Prostate gland (tissue), 2 donors: ENCODE measurements around the gene PCBD2.

Experiments used
- POLR2A ChIP-seq: fragments of 450-650 bp; IDR thresholded peaks from one replicate; pipeline ENCODE4 v1.6.1; 2016; ENCODE audit warnings: antibody characterized with exemption, mild to moderate bottlenecking
- POLR2AphosphoS5 ChIP-seq: sonication (generic); formaldehyde crosslinking; IDR thresholded peaks from one replicate; pipeline ENCODE4 v1.6.1; 2017; ENCODE audit warnings: antibody characterized with exemption
- TF ChIP-seq, protein P1 (sequence below), 4 experiments: fragments of 200-600 bp in 2 of 4; fragments of 450-650 bp in 2 of 4; sonication (generic) in 2 of 4; IDR thresholded peaks; 1 replicate in 3 of 4; 2 replicates in 1 of 4; pipeline ENCODE4 v1.5.1; 2016 to 2019; ENCODE audit warnings: antibody characterized with exemption in 4 of 4, mild to moderate bottlenecking in 2 of 4, moderate library complexity in 2 of 4

DNA sequence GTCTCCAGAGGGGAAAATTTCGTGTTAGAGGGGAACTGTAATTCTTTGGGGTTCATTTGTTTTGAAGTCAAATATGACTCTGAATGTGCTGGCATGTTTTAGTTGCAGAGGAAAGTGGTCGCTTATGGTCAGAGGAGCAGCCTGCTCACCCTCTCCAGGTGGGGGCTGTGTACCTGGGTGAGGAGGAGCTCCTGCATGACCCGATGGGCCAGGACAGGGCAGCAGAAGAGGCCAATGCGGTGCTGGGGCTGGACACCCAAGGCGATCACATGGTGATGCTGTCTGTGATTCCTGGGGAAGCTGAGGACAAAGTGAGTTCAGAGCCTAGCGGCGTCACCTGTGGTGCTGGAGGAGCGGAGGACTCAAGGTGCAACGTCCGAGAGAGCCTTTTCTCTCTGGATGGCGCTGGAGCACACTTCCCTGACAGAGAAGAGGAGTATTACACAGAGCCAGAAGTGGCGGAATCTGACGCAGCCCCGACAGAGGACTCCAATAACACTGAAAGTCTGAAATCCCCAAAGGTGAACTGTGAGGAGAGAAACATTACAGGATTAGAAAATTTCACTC is 17.3 kb upstream of the PCBD2 start:
- TF ChIP-seq, protein P1, sequence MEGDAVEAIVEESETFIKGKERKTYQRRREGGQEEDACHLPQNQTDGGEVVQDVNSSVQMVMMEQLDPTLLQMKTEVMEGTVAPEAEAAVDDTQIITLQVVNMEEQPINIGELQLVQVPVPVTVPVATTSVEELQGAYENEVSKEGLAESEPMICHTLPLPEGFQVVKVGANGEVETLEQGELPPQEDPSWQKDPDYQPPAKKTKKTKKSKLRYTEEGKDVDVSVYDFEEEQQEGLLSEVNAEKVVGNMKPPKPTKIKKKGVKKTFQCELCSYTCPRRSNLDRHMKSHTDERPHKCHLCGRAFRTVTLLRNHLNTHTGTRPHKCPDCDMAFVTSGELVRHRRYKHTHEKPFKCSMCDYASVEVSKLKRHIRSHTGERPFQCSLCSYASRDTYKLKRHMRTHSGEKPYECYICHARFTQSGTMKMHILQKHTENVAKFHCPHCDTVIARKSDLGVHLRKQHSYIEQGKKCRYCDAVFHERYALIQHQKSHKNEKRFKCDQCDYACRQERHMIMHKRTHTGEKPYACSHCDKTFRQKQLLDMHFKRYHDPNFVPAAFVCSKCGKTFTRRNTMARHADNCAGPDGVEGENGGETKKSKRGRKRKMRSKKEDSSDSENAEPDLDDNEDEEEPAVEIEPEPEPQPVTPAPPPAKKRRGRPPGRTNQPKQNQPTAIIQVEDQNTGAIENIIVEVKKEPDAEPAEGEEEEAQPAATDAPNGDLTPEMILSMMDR (IDR thresholded peaks at IDR 0.05): no peak
- TF ChIP-seq POLR2A (no peak), POLR2AphosphoS5 (no peak)
